Measurements from ENCODE around the gene CCDC57.

The CCDC57 gene

DNA sequence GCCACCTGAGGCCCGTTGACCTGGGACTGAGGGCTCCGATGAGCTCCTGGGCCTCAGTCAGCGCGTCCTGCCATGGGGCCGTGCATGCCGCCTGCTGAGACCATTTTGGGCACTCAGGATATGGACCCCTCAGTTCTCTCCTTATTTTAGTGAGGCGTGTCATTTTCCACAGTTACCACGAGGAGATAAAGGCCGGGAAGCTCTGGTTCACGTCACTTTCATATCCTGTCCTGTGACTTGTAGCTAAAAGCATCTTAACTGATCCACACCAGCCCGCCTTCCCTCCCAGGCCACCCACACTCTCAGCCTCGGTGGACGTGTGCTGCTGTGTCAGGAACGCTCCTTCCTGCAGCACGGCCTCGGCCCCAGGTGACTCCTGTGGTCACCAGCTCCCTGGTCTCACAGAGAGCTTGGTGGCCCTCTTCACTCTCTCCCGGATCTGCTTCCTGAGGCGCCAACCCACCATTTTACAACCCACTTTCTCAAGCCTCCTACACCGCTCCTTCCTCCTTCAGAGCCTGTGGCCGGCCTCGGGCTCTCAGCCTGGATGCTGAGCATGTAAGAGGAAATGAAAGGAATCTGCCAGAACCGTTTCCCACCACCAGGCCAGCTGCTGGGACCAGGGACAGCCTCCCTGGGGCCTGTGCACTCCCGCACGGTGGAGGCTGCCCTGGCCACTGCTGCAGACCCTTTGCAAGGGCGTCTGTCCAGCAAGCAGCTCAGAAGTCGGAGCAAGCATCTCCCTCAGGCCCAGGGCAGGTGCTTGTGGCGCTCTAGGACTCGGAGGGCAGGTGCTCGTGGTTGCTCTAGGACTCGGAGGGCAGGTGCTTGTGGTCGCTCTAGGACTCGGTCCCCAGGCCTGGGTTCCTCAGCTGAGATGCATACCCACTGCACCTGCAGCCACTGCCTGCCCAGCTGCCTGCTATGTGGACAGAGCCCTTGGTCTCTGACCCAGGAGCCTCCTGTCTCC is 90.7 kb downstream of the CCDC57 start:
- DNase-seq (ENCODE audit: low read depth in 3 of 3), result no peak

DNA sequence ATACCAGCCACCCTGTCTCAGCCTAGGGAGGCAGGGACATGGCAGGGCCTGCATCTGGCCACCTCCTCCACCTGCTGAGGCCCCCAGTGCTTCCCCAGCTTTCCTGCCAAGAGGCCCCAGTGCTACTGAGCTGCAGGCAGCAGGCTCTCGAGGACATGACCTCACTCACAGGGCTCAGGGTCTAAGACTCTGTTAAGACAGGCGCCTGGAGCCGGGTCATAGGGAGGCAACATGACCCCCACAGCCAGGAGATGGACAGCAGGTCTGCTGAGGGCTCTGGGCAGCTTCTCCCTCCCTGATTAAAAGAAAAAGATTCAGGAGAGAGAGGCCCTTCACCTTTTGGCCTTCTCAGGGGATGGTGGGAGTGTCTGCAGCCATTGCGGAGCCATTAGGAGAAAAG is 91.4 kb downstream of the CCDC57 start:
- DNase-seq (ENCODE audit: low read depth in 3 of 3), result no peak

DNA sequence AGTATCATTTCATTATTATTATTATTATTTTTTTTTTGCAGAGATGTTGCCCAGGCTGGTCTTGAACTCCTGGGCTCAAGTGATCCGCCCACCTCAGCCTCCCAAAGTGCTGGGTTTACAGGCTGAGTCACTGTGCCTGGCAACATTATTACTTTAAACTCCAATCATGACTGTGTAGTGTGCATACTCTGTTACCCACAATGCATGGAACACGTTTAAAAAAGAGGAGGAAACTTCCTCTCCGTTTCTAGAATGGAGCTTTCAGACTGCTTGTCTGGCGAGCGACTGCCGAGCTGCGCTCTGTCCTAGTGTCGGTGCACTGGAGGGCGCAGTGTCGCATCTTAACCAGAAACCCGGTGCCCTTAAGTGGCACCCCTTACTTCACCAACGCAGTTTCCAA is 92.5 kb downstream of the CCDC57 start:
- no peak for DNase-seq (ENCODE audit: low read depth in 3 of 3)

DNA sequence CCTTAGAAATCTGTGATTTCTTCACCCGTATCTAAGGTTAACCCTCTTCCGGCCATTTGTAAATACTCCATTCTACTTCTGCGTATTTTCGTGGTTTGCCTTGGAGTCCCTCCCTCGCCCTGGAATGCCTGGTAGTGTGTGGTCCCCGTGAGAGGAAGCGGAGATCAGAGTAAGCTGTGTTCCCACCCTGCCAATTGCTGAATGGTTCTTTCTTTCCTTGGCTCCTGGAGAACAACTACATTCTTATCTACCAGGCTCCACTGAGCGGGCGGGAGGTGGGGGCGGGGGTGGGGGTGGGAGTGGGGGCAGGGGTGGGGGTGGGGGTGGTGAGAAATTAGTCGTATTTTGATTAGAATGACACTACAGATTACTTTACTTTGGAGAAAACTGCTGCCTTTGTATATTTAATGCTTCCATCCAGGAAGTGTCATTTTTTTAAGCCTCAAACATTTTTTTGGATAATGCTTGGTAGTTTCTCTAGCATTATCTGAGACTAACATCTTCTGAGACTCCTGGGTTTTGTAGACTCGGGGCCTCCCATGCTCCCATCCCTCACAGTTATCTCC is 93.7 kb downstream of the CCDC57 start:
- no peak for DNase-seq (ENCODE audit: low read depth in 3 of 3)

DNA sequence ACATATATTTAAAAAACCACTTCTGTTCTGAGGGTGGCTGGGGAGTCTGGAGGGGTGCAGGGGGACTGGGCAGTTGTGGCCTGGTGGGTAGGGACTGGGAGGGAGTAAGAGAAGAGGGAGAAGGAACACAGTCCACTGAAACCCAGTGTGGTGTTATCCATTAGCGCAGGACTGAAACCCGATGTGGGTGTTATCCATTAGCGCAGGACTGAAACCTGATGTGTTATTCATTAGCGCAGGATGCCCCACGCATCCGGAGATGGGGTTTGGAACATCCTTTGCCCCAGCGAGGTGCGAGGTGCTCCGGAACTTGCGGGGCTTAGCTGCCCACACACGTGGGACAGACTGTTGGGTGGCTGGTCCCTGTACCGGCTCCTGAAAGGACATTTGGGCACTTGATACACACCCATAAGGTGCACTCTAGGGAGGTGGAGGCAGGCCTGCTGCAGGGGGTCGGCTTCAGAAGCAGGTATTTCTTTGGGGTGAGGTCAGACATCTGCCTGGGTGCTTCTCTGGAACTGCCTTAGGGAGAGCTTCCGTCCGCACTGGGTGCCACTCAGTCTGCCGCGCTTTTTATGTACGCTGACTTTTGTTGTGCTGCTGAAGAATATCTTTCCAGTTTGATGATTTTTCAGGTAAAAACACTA is 94.4 kb downstream of the CCDC57 start:
- no peak for DNase-seq (ENCODE audit: low read depth in 3 of 3)

DNA sequence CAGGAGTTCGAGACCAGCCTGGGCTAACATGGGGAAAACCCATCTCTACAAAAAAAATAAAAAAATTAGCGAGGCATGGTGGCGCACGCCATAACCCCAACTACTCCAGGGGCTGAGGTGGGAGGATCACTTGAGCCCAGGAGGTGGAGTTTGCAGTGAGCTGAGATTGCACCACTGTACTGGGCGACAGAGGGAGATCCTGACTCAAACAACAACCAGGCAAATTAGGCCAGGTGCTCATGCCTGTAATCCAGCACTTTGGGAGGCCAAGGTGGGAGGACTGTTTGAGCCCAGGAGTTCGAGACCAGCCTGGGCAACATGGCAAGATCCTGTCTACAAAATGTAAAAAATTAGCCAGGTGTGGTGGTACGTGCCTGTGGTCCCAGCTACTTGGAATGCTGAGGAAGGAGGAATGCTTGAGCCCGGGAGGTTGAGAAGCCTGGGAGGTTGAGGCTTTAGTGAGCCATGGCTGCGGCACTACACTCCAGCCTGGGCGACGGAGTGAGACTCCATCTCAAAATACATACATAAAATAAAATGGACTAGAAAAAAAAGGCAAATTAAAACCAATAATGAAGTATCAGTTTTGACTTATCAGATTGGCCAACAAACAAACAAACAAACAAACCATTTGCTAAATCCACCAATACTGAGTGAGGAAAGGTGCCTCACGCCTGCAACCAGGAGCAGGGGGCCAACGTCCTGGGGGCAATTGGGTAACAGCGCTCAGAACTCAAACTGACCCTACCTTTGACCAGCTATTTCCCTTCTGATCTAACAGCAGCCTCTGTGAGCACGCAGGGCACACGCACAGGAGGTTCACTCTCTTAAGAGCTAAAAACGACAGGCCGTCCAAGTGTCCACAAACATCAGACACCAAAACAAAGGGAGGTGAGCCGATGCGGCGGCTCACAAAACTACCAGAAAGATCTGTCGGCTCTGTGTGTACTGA is 95.2 kb downstream of the CCDC57 start:
- no peak for DNase-seq (ENCODE audit: low read depth in 3 of 3)

DNA sequence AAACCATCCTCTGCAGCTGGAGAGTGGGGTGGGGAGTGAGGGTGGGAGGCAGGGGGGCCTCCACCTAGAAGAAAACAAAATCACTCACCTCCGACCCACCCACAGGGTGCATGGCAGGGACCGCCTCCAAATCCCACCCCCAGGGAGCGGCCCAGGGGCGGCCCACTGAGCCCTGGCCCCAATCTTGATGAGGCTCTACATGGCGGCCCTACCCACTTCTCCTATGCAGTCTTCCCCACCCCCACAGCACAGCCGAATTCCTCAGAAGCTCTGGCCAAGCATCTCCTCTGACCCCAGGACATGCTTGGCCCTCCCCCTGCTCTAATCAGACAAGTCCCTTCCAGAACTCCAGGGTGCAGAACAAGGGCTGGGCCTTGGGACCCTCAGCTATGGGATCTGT is 96.4 kb downstream of the CCDC57 start:
- DNase-seq (ENCODE audit: low read depth in 3 of 3), result no peak

DNA sequence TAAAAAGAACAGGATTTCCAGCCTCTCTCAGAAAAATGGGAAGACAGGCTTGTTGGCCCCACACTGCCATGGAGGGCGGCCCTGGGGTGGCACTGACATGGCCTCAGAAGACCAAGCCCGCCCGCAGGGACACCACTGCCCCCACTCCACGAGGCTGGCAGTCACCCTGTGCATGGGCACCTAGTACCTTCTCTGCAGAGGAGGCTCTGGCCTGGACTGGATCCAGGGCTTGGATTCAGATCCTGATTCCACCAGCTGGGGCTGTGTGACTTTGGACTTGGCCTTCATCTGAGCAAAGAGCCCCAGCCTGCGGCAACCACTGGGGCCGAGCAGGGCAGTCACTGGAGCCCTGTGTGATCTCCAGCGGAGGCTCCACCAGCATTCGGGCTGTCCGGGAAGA is 97.8 kb downstream of the CCDC57 start:
- DNase-seq (ENCODE audit: low read depth in 3 of 3), result no peak

DNA sequence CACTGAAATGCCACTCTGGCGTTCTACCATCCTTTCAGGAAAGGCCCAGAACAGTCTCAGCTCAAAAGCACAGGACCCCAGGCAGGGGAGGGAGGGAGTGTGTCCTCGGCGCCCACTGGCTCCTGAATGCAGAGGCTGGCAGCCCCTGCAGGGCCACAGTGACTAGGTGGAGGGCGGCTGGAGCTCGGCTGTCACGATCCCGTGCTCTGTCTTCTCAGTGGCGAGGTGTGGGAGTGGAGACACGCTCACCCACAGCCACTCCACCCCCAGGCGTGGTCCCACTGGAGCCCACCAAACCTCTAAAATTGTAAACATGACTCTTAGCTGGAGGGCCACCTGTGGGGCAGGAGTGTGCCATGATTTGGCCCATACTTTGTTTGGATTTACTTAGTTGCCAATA is 98.2 kb downstream of the CCDC57 start:
- no peak for DNase-seq (ENCODE audit: low read depth in 3 of 3)

DNA sequence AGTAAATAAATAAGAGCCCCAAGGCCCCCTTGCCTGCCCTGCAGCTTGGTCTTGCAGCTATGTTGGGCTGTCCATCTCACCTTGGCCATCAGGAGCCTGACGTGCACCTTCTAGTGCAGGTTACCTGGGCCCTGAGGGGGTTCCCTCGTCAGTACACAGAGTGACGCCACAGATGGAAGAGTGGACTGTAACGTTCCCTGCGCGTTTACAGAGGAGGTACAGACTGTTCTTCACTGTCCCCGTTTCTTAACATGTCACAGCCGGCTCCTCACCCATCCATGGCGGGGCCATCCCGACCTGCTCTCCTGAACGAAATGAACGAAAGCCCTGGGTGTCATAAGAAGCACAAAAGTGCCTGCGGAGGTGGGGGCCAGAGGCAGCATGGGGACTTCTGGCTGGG is 98.7 kb downstream of the CCDC57 start:
- DNase-seq (ENCODE audit: low read depth in 3 of 3), result no peak

DNA sequence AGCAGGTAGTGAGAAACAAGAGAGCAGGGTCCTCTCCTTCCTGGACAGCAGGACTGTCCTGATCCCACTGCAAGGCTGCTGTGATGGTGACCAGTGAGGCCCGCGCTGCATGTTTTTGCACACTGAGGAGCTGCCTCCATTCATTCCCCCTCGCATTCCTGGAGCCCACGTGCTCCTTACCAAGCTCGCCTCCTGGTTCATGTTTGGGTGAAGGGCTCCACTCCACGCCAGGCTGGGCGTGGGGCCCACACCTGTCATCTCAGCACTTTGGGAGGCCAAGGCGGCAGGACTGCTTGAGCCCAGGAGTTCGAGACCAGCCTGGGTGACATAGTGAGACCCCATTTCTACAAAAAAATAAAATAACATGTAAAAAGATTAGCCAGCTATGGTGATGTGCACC is 99.2 kb downstream of the CCDC57 start:
- DNase-seq (ENCODE audit: low read depth in 3 of 3), result no peak

DNA sequence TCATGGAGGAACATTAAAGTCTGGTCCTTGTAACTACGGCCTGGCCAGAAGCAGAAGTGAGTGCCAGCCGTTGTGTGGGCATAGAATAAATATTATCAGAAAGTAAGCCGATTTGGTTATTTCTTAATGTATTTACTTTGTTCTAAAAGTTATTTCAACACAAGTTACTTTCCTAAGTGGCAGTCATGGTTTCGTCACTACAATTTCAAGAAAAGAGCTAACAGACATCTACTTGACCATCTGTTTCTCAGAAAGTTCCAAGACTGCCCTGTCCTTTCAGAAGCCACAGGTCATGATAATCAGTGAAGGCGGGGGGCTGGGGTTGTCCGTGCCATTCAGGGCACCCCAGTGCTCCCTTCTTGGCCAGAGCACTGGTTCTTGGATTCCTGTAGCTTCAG is 99.7 kb downstream of the CCDC57 start:
- no peak for DNase-seq (ENCODE audit: low read depth in 3 of 3)

DNA sequence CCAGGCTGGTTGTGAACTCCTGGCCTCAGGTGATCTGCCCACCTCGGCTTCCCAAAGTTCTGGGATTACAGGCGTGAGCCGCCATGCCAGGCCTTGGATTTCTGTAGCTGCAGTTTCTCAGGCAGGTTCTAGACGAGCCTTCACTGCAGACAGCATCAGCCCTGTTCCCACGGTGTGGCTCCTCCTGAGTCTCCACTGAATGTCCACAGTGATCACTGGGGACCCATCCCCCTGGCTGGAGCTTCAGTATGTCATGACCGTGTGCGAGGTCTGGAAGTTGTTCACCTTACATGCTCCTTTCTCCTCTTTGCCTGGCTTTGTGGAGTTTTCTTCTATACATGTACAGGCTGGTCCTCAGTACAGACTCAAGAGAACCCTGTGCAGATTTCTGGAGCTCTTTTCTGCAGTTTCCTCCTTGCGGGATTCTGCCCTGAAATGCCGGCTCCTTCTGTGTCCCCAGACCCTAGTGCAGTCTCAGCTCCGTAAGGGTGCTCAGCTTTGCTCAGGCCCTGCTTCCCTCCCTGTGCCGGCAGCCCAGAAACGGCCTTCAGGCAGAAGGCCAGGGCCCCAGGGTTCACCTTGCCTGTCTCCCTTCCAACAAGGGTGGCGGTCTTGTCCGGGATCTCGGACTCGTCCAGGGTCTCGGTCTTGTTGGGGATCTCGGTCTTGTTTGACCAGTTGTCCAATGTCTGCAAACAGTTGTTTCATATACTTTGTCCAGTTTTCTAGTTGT is 100.3 kb downstream of the CCDC57 start:
- DNase-seq (ENCODE audit: low read depth in 3 of 3), result no peak

DNA sequence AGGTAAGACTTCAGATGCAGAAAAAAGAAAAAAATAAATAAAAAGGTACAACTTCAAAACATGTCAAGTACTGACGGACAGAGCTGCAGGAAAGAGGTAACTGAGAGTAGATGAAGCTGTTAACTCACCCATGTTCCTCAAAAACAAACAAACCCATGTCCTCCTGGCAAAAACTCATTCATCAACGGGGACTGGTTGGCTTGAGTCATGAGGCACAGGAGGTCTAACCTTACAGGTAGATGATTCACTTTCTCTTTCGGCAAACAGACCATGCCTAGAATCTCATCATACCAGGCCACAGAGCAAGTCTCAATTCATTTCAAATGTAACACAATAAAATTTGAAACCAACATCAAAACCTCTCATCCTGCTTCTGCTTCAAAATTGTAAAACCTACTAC is 102.3 kb downstream of the CCDC57 start:
- DNase-seq (ENCODE audit: low read depth in 3 of 3), result no peak

DNA sequence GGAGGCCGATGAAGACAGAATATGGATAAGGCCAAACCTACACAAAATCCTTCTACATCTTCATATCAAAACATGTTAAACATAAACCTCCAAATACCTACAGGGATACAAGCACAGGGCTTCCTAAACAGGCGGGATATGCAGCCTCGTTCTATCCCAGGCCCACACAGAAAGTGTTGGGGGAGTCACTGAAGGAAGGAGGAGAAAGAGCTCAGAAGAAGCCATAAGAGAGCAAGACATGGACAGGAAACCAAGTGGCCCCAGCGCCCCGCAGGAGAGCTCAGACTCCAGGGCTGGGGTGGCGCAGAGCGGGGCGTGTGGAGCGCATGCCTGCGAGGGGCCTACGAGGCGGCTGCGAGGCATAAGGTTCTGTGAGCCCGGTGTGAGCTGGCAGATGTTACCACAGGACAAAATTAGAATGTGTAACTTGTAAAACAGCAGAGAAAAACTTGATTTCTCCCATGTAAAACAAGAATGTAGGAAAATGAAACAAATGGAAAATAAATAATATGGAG is 103.6 kb downstream of the CCDC57 start:
- no peak for DNase-seq (ENCODE audit: low read depth in 3 of 3)

DNA sequence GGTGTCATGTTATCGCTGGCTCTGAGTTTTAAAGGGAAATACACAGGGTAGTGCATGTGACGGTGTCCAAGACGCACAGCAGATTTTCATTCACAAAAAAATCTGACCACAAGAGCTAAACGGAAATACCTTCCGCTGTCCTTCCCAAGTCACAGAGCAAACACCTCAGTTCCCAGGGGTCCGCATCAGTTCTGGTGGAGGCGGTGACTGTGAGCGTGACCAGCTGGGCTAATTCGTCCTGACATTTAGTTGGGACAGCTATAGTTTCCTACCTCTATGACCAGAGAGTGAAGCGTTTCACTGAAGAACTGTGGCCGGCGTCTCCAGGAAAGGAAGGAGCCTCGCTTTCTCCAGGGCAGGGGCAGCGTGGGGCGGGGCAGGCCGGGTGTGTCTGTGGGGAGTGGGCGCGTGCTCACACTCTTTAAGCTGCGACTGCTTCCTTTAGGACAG is 104.1 kb downstream of the CCDC57 start:
- no peak for DNase-seq (ENCODE audit: low read depth in 3 of 3)

DNA sequence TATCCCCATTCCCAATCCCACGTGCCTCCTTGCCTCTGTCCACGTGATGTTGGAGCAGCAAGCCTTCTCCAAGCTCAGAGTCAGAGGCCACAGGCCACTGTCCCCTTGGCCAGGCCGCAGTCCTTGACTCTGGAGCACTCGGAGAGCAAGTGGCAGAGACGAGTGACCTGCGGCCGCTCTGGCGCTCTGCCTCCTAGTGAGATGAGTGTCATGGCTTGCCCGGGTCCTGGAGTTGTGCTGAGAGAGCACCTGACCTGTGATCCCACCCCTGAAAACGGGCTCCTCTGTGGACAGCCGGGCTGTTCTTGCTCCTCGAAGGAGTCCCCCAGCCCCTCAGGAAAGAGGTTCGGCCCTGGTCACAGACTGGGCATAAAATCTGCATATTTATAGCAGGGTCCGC is 104.6 kb downstream of the CCDC57 start:
- DNase-seq (ENCODE audit: low read depth in 3 of 3), result no peak

DNA sequence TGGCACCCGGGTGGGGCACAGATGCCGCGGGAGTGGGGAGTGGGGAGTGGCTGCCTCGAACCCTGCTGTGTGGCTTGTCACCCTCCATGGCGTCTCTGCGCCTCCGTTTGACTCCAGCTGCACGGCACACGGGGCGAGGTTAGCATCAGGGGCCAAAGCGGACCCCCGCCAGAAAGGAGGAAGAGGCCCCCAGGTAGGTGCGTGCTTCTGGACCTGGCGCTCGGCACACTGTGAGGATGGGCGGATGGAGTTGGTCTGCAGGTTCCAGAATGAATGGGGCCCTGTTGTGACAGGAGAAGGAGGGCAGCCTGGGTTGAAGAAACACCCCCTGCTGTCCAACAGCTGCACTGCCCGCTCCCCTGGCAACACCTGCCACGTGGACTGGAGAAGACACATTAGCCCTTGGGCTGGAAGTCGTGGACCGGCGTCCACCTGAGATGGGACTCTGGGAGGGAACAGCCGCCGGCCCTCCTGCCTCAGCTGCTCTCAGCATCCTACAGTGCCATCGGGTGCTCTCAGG is 105.2 kb downstream of the CCDC57 start:
- no peak for DNase-seq (ENCODE audit: low read depth in 3 of 3)

DNA sequence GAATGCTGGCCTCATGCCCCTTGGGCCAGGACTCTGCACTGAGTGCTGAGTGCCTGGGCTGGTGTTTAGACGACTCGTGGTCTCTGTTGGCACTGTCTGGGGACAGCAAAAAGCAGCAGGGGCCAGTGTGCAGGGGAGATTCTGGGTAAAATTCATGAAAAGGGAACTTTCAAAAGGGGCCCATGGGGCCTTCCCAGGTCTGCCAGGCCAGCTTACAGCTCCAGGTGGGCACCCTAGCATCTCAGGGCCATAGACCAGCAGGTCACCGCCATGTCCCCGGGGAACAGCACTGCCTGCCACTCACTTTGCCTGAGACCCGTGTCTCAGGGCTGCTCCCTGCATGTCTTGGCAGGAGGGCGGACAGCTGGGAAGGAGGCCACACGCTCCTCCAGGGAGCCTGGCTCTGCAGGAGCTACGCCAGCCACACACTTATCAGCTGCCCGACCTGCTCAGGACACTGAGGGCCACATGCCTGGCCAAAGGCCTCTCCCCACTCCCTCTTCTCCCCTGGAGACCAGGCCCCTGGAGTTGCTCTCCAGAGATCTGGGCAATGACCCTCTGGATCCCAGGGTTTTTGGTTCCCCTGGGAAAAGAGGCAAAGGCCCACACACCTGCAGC is 105.8 kb downstream of the CCDC57 start:
- DNase-seq (ENCODE audit: low read depth in 3 of 3), result no peak

Measured in stimulated activated CD4-positive, alpha-beta T cell treated with anti-CD3 and anti-CD28 coated beads, TNF-alpha, amount 100 ng/mL, for 24 hours (primary cell).